ENCODE measurements around the gene IL1RL2.

DNA sequence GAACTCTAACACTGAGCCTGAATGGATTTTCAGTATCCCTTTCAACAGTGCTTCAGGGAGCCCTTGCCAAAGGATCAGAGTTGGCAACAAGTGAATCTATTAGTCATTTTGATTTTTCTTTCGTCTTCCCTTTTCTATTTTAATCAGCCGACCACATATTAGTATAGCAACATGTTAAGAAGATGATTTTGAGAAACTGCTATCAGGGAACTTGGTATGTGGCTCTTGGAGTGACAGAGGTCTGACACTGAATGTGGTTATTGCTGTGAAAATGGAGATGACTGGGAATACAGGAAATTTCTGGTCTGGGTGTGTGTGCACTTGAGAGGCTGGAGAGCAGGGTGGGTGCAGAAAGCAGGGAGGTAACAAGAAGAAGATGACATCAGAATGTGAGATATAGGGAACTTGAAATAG lies 95.9 kb downstream of the IL1RL2 start:
- no peak for TF ChIP-seq EZH2 (IDR thresholded peaks at IDR 0.05; ENCODE audit: low read length, missing control alignments)
- TF ChIP-seq CTCF (conservative IDR thresholded peaks at IDR 0.05 in 1 of 2, IDR thresholded peaks at IDR 0.05 in 1 of 2; ENCODE audit: low read depth in 1 of 2, low read length in 2 of 2) = no peak

Data from fibroblast of lung (primary cell).